DMS153 (cell line): Measurements from ENCODE around the gene SLC9A2.

Experiments
- DNase-seq: peaks from one replicate; lab custom pipeline; 2025; lab: John Stamatoyannopoulos, UW

Gene SLC9A2, protein sequence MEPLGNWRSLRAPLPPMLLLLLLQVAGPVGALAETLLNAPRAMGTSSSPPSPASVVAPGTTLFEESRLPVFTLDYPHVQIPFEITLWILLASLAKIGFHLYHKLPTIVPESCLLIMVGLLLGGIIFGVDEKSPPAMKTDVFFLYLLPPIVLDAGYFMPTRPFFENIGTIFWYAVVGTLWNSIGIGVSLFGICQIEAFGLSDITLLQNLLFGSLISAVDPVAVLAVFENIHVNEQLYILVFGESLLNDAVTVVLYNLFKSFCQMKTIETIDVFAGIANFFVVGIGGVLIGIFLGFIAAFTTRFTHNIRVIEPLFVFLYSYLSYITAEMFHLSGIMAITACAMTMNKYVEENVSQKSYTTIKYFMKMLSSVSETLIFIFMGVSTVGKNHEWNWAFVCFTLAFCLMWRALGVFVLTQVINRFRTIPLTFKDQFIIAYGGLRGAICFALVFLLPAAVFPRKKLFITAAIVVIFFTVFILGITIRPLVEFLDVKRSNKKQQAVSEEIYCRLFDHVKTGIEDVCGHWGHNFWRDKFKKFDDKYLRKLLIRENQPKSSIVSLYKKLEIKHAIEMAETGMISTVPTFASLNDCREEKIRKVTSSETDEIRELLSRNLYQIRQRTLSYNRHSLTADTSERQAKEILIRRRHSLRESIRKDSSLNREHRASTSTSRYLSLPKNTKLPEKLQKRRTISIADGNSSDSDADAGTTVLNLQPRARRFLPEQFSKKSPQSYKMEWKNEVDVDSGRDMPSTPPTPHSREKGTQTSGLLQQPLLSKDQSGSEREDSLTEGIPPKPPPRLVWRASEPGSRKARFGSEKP

DNA sequence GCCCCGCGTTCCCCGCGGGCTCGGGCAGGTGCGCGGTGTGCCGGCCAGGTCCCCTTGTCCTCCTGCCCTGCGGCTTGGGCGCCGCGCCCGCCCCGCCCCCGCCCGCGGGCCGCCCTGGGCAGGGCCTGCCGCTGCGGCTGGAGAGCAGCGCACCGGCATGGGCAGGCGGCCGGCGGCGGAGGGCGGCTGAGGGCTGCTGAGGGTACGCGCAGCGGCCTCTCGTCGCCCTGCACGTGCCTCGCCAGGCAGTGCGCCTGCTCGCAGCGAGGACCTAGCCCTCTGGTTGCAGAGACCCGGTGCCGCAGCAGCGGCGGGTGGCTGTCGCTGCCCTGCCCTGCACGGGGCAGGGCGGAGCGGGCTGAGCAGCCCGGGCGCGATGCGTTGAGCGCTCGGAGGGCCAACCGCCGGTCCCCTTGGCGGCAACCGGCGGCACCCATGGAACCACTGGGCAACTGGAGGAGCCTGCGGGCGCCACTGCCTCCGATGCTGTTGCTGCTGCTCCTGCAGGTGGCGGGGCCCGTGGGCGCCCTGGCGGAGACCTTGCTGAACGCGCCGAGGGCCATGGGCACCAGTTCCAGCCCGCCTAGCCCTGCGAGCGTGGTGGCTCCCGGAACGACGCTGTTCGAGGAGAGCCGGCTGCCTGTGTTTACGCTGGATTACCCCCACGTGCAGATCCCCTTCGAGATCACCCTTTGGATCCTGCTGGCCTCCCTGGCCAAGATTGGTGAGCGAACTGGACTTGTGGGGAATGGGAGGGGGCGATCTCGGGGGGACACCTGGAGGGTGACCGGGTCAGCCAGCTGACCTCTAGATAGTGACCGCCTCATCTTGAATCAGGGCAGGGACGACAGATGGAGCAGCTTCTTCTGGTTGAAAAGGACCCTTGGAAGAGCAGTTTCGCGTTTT, at the start of gene SLC9A2:
TSS of gene SLC9A2 (plus strand) at position 140 of the 906 bp plus-strand sequence. CDS start at position 436, 296 bp downstream.
- DNase-seq: peak; percentile 33

DNA sequence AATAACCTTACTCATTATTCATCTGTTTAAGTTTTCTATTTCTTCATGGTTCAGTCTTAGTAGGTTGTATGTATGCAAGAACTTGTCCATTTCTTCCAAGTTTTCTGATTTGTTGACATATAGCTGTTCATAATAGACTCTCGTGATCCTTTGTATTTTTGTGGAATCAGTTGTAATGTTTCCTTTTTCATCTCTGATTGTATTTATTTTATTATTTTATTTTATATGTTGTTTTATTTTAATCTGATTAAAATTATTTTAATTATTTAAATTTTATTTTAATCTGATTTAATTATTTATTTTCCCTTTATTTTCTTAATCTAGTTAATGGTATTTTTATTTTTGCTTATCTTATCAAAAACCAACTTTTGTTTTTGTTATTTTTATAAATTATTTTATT, 43.5 kb upstream of the SLC9A2 start:
- DNase-seq: no peak

DNA sequence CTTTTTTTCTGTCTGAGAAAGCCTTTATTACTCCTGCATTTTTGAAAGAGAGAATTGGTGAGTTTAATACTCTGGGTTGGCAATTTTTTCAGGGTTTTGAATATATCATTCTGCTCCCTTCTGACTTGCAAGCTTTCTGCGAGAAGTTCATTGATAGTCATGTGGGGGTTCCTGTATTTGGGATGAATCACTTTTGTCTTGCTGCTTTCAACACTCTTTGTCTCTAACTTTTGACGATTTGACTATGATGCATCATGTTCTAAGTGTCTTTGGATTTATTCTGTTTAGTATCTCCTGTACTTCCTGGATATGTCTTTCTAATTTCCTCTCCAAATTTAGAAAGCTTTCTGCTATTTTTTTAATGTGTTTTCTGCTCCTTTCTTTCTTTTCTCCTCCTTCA, 41.0 kb upstream of the SLC9A2 start:
- no peak for DNase-seq

DNA sequence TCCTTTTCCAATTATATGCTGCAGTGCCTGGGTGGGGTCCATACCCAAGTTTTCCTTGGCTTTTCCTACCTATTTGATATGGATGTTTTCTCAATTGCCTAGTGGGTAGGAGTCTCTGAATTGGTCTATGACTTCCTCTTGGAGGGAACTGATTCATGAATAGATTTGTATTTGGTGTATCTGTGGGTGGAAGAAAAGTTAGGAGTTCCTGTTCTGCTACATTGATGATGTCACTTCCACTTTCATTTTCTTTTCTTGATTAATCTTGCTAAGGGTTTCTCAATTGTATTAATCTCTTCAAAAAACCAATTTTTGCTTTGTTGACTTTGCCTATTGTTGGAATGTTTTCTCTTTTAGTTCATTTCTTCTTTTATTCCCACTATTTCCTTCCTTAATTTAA, 37.4 kb upstream of the SLC9A2 start:
- no peak for DNase-seq

DNA sequence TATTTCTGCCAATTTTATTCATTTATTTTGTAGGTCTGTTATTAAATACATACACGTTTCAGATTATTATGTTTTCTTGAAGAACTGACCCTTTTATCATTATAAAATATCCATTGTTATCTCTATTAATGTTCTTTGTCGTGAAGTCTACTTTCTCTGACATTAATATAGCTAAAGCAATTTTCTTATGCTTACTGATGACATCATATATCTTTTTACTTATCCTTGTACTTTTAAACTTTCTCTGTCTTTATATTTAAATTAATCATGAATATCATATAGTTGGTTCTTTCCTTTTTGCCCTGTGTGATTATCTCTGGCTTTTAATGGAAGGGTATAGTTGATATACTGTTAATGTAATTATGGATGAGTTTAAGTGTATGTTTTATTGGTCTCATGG, 36.5 kb upstream of the SLC9A2 start:
- DNase-seq: no peak

DNA sequence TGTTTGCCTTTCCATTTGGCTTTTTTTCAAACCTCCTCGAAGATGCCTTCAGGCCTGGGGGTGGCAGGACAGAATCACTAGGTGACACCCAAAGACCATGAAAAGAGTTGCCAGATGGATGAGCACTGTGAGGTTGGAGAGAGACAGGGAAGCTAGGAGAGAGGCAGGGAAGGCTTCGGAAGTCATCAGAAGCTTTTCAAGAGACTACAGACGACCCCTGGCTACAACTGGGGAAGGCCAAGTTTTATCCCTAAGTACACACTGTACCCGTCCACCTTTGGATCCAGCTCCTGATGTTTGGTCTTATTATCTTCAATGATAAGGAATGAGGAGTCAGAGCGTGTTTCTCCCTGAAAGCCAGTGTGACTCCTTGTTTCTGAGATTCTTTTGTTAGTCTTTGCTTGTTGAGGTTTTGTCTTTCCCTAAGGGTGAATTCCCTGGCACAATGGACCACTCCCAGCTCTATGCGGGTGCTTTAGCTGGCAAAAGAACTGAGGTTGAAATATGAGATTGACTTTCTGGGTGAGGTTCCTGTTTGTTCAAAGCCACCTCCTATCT, 33.4 kb upstream of the SLC9A2 start:
- no peak for DNase-seq

DNA sequence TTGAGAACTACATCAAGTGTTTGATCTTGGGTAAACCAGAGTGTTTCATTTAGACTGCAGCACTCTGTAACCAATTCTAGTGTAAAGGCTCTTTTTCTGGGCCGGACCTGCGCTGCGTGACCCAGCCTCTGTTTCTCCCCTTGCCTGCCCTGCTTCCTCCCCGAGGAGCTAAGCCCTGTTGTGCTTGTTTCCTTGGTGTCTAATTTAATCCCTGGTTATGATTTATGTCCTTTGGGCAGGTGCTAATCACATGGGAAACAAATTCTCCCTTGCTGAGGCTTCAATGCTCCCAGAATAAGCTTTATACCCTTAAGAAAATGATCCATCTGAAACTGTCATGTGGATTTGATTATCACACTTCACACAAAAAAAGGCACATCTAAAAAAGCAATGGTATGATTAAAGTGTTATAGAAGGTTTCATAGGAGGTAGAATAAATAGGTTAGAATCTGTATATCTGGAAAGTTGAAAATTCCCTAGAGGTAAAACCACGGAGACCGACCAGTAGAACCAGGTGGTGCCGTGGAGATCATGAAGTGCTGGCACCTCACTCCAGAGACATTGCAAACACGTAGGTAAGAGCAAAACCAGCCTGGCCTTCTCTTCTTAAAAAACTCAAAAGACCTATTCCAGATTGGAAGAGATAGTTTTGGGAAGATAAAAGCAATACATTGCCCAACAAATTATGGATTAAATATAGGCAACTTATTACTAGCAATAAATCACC, 31.0 kb upstream of the SLC9A2 start:
- DNase-seq: peak; percentile 25

DNA sequence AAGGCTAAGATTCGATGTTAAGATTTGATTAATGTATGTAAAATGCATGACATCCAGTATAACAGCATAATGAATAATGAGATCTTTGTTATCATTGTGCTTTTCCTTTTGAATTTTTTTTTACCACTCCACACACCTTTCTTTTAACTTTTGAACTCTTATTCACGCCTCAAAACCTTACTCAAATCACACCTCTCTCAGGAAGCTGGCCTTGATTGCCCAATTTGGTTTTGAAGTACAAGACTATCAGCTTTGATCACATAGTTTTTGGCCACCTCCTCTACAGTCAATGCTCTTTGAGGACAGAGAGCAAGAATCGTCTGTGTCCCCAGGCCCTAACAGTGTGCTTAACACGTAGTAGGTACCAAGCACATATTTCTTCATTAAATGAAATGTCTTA, 29.9 kb upstream of the SLC9A2 start:
- DNase-seq: no peak

DNA sequence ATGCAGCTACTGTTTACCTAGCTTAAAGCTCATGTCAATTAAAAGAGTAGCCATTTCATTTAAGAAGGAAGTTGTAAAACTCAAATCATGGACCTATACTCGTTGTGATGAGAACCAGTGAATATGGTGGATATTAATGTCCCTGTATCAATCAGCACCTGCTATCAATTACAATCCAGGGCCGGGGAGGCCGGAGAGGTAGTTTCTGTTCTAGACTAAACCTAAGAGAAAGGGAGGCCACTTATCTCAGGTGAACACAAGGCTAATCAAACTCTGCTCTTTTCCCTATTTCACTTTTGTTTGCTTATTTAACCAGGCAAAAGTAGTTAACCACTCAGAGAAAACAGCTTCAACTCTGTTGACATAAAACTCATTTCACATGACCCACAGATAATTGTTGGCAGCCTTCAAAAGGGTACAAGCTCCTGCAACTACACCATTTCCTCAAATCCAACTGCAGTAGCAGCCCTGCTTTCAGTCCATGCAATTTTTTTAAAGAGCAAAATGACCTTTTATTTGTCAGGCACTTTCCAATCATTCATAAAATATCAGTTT, 27.8 kb upstream of the SLC9A2 start:
- peak; percentile 97 for DNase-seq

DNA sequence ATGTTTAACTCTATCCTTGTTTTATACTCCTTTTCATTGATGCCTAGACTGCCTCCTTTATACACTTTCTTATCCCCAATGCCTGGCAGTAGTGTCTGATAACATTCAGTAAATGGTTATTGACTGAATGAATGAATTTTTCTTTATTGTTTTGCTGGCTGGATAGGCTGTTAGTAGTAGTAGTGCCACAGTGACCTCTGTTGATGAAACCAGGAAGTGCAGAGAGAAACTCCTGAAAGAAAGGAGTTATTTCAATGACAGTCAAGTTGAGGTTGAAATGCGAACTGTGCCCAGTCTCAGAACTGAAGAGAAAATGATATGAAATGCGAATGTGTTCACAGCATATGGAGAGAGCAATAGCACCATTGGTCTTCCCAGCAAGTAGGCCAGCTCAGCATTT, 26.8 kb upstream of the SLC9A2 start:
- DNase-seq: peak; percentile 32

DNA sequence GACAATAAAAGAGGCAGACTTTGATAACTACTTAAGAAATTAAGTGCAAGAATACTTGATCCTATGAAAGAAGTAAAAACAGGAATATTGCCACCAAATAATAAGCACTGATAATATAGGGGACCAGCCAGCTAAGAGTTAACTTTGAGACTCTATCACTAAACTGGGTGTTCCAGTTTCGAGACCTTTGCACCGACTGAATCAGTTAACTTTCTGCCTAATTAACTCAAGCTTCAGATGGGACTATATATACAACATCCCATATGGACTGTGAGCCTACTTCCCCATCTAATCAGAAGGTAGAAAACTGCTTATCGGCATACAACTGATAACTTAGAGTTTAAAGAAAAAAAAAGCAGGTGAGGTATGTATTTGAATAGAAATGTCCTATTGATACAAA, 25.8 kb upstream of the SLC9A2 start:
- no peak for DNase-seq

DNA sequence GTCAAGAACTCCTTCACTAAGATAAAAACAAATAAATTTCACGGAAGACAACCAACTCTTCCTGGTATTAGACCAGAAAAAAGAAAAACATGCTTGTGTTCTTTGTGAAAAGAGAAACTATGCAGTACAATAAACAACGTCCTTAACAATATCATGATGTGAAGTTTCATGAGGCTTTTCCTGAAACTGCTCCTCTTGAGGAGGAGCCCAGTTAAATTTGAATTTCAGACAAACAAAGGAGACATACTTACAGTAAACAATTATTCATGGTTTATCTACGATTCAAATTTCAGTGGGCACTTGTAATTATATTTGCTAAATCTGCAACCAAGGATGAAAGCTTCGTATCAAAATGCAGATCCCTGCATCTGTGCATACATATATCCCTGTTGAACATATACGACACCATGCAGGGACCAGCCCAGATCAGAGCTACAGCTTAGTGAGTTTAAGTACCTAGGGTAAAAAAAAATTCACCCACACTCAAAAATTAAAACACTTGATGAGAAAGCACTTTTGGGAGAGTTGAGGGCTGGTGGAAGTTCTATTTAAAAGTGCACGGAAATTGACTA, 24.8 kb upstream of the SLC9A2 start:
- DNase-seq: no peak

DNA sequence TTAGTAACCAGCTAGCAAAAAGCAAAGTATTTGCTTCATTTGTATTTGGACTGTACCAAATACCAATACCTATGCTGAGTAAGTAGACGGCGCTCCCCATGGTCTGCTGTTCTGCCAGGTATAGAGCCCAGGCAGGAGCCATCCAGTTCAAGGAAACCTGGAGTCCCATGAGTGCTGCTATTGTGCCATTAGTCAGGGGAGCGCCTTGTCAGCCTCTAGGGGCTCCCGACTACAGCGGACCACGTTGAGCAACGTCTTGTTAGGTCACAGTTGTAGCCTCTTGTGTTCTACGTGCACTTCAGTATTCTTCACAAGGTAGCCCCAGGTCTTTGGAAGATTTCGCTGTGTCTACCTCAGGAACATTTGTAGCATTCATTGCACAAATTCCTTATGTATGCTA, 21.6 kb upstream of the SLC9A2 start:
- no peak for DNase-seq

DNA sequence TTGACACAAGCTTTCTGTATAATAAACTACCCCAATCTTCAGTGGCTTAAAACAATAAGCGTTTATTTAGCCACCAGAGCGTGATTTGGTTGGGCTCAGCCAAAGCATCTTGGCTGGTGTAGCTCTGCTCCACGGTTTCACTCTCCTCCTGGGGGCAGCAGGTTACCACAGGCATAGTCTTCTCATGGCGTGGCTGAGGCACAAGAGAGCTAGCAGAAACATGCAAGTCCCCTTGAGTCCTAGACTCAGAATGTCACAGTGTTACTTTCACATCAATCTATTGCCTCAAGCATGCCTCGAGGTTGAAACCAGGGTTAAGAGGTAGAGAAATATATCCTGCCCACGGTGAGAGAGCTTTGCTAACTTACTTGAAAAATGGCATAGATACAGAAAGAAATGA, 19.9 kb upstream of the SLC9A2 start:
- DNase-seq: no peak

DNA sequence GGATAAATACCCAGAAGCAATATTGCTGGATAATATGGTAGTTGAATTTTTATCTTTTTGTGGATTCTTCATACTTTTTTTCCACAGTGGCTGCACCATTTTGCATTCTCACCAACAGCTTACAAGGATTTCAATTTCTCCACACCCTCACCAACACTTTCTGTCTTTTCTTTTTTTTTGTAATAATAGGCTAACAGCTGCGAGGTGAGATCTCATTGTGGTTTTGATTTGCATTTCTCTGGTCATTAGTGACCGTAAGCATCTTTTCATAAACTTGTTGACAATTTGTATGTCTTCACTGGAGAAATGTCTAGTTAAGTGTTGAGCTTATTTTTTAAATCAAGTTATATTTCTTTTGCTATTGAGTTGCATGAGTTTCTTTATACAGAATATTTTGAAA, 17.6 kb upstream of the SLC9A2 start:
- DNase-seq: no peak

DNA sequence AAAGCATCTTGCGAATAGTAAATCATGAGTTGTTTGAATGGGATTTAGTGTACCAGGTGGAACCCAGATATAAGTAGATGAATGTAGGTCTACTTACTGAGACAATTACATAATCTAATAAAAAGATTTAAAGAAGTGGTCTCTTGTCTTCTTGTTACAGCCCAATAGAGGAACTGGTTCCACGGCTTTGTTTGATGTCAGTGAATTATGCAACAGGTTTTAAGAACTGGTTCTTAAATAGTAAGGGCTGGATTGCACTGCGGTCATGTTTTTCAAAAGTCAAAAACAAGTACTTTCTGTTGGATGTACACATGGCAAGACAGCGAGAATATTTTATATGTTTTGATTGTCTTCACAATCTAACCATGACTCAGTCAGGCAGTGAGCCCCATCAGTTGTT, 15.4 kb upstream of the SLC9A2 start:
- DNase-seq: no peak

DNA sequence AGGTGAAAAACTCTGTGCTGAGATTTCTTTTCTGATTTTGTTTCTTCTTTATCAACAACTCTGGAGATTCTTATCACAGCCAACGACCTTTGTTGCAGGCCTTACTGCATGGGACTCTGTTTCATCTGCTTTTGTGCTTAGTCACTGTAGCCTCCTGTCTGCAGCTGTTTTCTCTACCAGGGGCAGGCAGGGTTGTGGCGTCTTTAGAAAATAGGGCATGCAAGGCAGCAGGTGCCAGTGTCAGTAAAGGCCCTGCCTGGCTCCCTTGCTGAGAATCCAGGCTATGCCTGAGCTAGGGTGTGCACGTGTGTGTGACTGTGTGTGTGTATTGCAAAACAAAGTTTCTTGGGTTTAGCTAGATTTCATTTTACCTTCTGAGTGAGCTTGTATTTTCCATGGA, 14.6 kb upstream of the SLC9A2 start:
- peak; percentile 62 for DNase-seq

DNA sequence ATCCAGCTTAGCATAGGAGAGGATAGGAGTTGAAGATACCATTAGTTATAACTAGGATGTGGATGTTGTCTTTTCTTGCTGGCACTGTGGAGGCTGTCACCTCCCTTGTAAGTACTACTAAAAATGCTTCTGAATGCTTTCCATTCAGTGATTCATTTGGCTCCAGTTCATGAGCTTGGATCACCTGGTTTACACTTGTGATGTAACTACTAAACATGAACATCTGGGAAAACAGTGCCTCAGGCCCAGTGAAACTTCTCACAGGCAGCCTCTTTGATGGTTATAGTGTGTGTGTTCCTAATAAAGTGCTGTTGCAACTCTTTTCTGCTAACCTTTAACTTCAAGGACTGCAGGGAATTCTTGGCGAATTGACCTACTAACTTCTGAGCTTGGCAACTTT, 13.0 kb upstream of the SLC9A2 start:
- no peak for DNase-seq

DNA sequence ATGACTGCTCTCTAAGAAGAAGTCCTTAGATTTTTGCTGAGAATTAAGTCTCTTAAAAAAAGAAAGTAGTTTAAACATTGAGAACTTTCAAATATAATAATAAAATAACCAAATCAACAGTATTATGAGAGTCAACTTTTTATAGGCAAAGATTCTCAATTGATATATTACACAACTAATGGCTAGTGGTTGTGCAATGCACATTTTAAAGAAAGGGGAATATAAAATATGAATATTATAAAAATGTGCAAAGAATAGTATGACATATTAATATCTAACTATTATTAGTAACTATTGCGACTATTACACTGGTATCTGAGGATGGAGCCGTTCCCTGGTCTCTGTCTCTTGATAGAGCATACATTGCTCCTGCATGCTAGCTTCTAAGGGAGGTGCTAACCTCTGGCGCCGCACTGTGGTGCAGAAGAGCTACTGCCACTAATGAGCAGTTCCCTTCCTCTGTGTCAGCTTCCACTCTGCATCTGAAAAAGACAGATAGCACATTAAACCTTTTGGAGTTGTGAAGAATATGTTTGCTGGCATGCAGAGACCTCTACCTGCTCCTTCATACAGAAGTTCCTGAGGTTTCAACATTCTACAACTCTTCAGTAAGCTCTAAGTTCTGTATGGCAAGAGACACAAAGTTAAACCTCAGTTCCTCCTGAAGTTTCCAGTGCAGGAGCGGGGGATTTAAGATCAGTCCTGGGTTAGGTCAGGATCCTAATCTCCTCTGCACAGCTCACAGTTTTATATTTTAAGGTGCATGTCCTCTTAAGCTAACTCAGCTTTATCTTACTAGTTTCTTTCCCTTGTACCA, 3.5 kb upstream of the SLC9A2 start:
- peak; percentile 47 for DNase-seq
